HepG2 (cell line): ENCODE data around the gene NFS1. TPM values are rescaled to one million over a fixed set of nuclear protein-coding genes. Genes with fewer than 3 reads are reported as not detected.
A peak's percentile ranks its signal among the peaks of the same experiment; 100 is the strongest.

ENCODE experiments used
- ARID5B ChIP-seq: IDR thresholded peaks from 2 replicates; pipeline ENCODE4 v1.4.0; 2020; ENCODE audit warnings: mild to moderate bottlenecking, missing genetic modification reagents
- E2F2 ChIP-seq: sonication (generic); formaldehyde crosslinking; IDR thresholded peaks from 2 replicates; pipeline ENCODE4 v1.4.0; 2020; ENCODE audit warnings: missing genetic modification reagents, borderline replicate concordance
- MEF2D ChIP-seq: sonication (generic); formaldehyde crosslinking; IDR thresholded peaks from 2 replicates; pipeline ENCODE4 v1.5.1; 2020; ENCODE audit warnings: mild to moderate bottlenecking, missing genetic modification reagents
- MLXIP ChIP-seq: sonication (generic); formaldehyde crosslinking; IDR thresholded peaks from 2 replicates; pipeline ENCODE4 v1.9.0; 2021; ENCODE audit warnings: missing genetic modification reagents, borderline replicate concordance
- MYNN ChIP-seq: sonication (generic); formaldehyde crosslinking; IDR thresholded peaks from 2 replicates; pipeline ENCODE4 v1.4.0; 2020; ENCODE audit warnings: mild to moderate bottlenecking, low read depth, missing genetic modification reagents
- NFE2L2 ChIP-seq: fragments of 150-350 bp; IDR thresholded peaks from 2 replicates; pipeline ENCODE4 v1.6.1; 2014; ENCODE audit warnings: low read length
- NFKB2 ChIP-seq: sonication (generic); formaldehyde crosslinking; IDR thresholded peaks from 2 replicates; pipeline ENCODE4 v1.4.0; 2020; ENCODE audit warnings: missing genetic modification reagents, borderline replicate concordance
- RARA ChIP-seq: IDR thresholded peaks from 2 replicates; pipeline ENCODE4 v1.6.1; 2016; ENCODE audit warnings: missing genetic modification reagents, missing compliant biosample characterization
- ZBTB4 ChIP-seq: sonication (generic); formaldehyde crosslinking; IDR thresholded peaks from 2 replicates; pipeline ENCODE4 v1.4.0; 2020; ENCODE audit warnings: missing genetic modification reagents, mild to moderate bottlenecking, borderline replicate concordance
- ZMAT5 ChIP-seq: sonication (generic); formaldehyde crosslinking; IDR thresholded peaks from 2 replicates; pipeline ENCODE4 v1.5.0; 2020; ENCODE audit warnings: mild to moderate bottlenecking, low read depth, missing genetic modification reagents, borderline replicate concordance
- ZNF335 ChIP-seq: sonication (generic); formaldehyde crosslinking; IDR thresholded peaks from 2 replicates; pipeline ENCODE4 v1.4.0; 2020; ENCODE audit warnings: missing genetic modification reagents
- ZNF557 ChIP-seq: sonication (generic); formaldehyde crosslinking; IDR thresholded peaks from 2 replicates; pipeline ENCODE4 v1.4.0; 2020; ENCODE audit warnings: missing genetic modification reagents
- ZNF800 ChIP-seq: sonication (generic); formaldehyde crosslinking; IDR thresholded peaks from 2 replicates; pipeline ENCODE4 v1.4.0; 2020; ENCODE audit warnings: missing genetic modification reagents
- polyA plus RNA-seq, 8 experiments: library from polyadenylated mRNA; depleted of rRNA in 3 of 8; stranded (reverse) in 7 of 8; unstranded in 1 of 8; fragments of >200 nt; fragmentation: Illumina TruSeq in 4 of 8; extraction: Trizol in 4 of 8; gene quantifications; 2 replicates each; pipeline versions ENCODE4 v1.2.1 to v1.2.3, GENCODE V29; 2011 to 2016; ENCODE audit warnings: low read depth in 4 of 8, missing spikeins in 1 of 8, mixed read lengths in 1 of 8; ENCODE audit not compliant: insufficient read depth in 1 of 8
- total RNA-seq, 5 experiments: library from RNA; depleted of rRNA; stranded (reverse); fragments of >200 nt; fragmentation: Illumina TruSeq; extraction: Trizol; gene quantifications; 2 replicates each; pipeline ENCODE4 v1.2.3, GENCODE V29; 2016; ENCODE audit warnings: low read depth in 1 of 5

The NFS1 gene
- total and polyA plus RNA-seq, 2 of the 13 experiments (the other 11 are each of a cell fraction or from before 2014, with no cell fraction given): 65.9 to 88.1 TPM

- peak; percentile 85 for TF ChIP-seq ZNF335
- TF ChIP-seq ZNF557 (CRISPR knock-in tag): peak; percentile 100
- no peak; the same call in 1 of the 2 replicates for TF ChIP-seq E2F2 (CRISPR knock-in tag)
- TF ChIP-seq ZMAT5 (CRISPR knock-in tag): 0 out of 2 replicates have a peak, but pooled peaks have one; percentile 93
- peak; percentile 96 for TF ChIP-seq MEF2D (CRISPR knock-in tag)
- 0 out of 2 replicates have a peak, but pooled peaks have one; percentile 3 for TF ChIP-seq NFE2L2
- TF ChIP-seq MYNN: peak; percentile 55; the same call in 1 of the 2 replicates
- TF ChIP-seq MLXIP (CRISPR knock-in tag): peak; percentile 94
- peak; percentile 91 for TF ChIP-seq ZNF800 (CRISPR knock-in tag)
- TF ChIP-seq ZBTB4 (CRISPR knock-in tag): peak; percentile 94
- peak; percentile 74 for TF ChIP-seq RARA (CRISPR knock-in tag)
- peak; percentile 88 for TF ChIP-seq ARID5B (CRISPR knock-in tag)
- TF ChIP-seq NFKB2 (CRISPR knock-in tag): peak; percentile 99
These were observed 43.0 kb upstream of the NFS1 start, which contains the start of gene RBM39 (continued) for GRCh38 chr20:35741892-35742740.
